K562 (cell line): ENCODE results near the gene CTCF. TPM values are rescaled to one million over a fixed set of nuclear protein-coding genes. Genes with fewer than 3 reads are reported as not detected.
A peak's percentile ranks its signal among the peaks of the same experiment; 100 is the strongest.

Source experiments
- CHD4 ChIP-seq: fragments of 200-600 bp; sonication (generic); IDR thresholded peaks from 3 replicates; pipeline ENCODE4 v1.6.1; 2012; ENCODE audit warnings: low read depth, mild to moderate bottlenecking, mixed read lengths, low read length, inconsistent platforms; ENCODE audit not compliant: insufficient read depth, insufficient replicate concordance, poor library complexity, severe bottlenecking
- CXXC5 ChIP-seq: fragments of 250-450 bp; sonication (Bioruptor Pico); IDR thresholded peaks from 2 replicates; pipeline ENCODE4 v1.8.0; 2022; ENCODE audit warnings: inconsistent platforms, mild to moderate bottlenecking, moderate library complexity
- ELF2 ChIP-seq: fragments of 250-450 bp; sonication (Bioruptor Pico); IDR thresholded peaks from 2 replicates; pipeline ENCODE4 v1.5.0; 2021; ENCODE audit warnings: mild to moderate bottlenecking
- NEUROD1 ChIP-seq: fragments of 150-350 bp; IDR thresholded peaks from 2 replicates; pipeline ENCODE4 v1.6.1; 2014; ENCODE audit warnings: borderline replicate concordance, low read length, low read depth; ENCODE audit not compliant: partially characterized antibody
- SIRT6 ChIP-seq: IDR thresholded peaks from one replicate; pipeline ENCODE4 v1.6.1; 2012; ENCODE audit warnings: low read depth, mild to moderate bottlenecking, control low read depth, inconsistent platforms, low read length, moderate library complexity
- ZFP1 ChIP-seq: fragments of 450-650 bp; formaldehyde crosslinking; IDR thresholded peaks from 2 replicates; pipeline ENCODE4 v1.4.0; 2020; ENCODE audit warnings: mild to moderate bottlenecking, mixed read lengths
- ZNF24 ChIP-seq: fragments of 450-650 bp; IDR thresholded peaks from 2 replicates; pipeline ENCODE4 v1.6.1; 2016
- ZNF75A ChIP-seq: fragments of 450-650 bp; formaldehyde crosslinking; IDR thresholded peaks from 2 replicates; pipeline ENCODE4 v1.4.0; 2020; ENCODE audit warnings: mild to moderate bottlenecking
- polyA plus RNA-seq, 8 experiments: library from polyadenylated mRNA; depleted of rRNA in 4 of 8; stranded (reverse) in 5 of 8; unstranded in 3 of 8; fragments of >200 nt; fragmentation: Nextera tagmentation in 2 of 8; fragmentation: Illumina TruSeq in 1 of 8; extraction: Ambion mirVana in 2 of 8; extraction: Trizol in 1 of 8; gene quantifications; 2 replicates each; pipeline versions ENCODE4 v1.2.1 to v1.2.3, GENCODE V29; 2011 to 2014; ENCODE audit warnings: inconsistent platforms in 1 of 8, missing spikeins in 1 of 8
- total RNA-seq, 7 experiments: library from RNA; depleted of rRNA in 6 of 7; stranded (reverse); fragments of >200 nt in 6 of 7; fragmentation: Illumina TruSeq in 2 of 7; extraction: Trizol in 2 of 7; gene quantifications; 2 replicates each; pipeline versions ENCODE4 v1.2.1 to v1.2.3, GENCODE V29; 2011 to 2021; ENCODE audit warnings: low replicate concordance in 1 of 7
- TF ChIP-seq, protein P1 (sequence below): IDR thresholded peaks from 2 replicates; pipeline ENCODE4 v1.6.1; 2011; ENCODE audit warnings: borderline replicate concordance, low read depth, mild to moderate bottlenecking, moderate library complexity, low read length; ENCODE audit not compliant: insufficient read depth, poor library complexity, severe bottlenecking
- TF ChIP-seq, protein P2 (sequence below): fragments of 250-450 bp; sonication (Bioruptor Pico); IDR thresholded peaks from 2 replicates; pipeline ENCODE4 v1.4.0; 2020; ENCODE audit warnings: mild to moderate bottlenecking, moderate library complexity
- TF ChIP-seq, protein P3 (sequence below), 2 experiments: IDR thresholded peaks; 2 replicates each; pipeline ENCODE4 v1.6.1; 2011; ENCODE audit warnings: borderline replicate concordance in 1 of 2, control low read depth in 1 of 2, low read depth in 1 of 2, low read length in 1 of 2, mild to moderate bottlenecking in 1 of 2, mixed read lengths in 1 of 2, moderate library complexity in 1 of 2; ENCODE audit not compliant: insufficient read depth in 1 of 2, insufficient read length in 1 of 2, poor library complexity in 1 of 2, severe bottlenecking in 1 of 2; ENCODE audit errors: extremely low read depth in 1 of 2
- TF ChIP-seq, protein P4 (sequence below): fragments of 250-450 bp; sonication (Bioruptor Pico); IDR thresholded peaks from 2 replicates; pipeline ENCODE4 v1.8.0; 2021; ENCODE audit warnings: moderate library complexity, mild to moderate bottlenecking, inconsistent platforms

Gene CTCF
- total and polyA plus RNA-seq, 9 of the 15 experiments (the other 6 are each of a cell fraction or from before 2014, with no cell fraction given) = 7.8 to 49.2 (median 33.9) TPM

DNA sequence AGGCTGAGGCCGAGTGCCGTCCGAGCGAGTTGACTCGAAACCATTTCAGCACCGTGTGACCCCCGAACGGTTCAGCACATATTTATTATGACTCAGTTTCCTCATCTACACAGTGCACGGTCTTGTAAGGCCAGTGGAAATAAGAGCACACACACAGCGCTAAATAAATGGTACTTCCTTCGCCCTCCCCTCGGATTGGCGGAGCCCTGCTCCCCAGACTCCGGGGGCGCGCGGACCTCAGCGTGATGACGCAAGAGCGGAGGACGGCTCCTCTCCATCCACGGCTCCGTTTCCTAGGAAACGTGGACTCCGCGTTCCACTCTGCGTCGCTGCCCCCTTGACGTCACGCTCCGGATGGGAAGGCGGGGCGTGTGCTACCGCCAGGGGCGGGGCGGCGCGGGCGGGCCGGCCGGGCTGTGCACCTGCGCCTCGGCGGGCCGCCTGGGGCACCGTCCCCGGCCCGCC, 98.3 kb downstream of the CTCF start, which contains the start of gene PARD6A (continued):
- TF ChIP-seq, protein P1, sequence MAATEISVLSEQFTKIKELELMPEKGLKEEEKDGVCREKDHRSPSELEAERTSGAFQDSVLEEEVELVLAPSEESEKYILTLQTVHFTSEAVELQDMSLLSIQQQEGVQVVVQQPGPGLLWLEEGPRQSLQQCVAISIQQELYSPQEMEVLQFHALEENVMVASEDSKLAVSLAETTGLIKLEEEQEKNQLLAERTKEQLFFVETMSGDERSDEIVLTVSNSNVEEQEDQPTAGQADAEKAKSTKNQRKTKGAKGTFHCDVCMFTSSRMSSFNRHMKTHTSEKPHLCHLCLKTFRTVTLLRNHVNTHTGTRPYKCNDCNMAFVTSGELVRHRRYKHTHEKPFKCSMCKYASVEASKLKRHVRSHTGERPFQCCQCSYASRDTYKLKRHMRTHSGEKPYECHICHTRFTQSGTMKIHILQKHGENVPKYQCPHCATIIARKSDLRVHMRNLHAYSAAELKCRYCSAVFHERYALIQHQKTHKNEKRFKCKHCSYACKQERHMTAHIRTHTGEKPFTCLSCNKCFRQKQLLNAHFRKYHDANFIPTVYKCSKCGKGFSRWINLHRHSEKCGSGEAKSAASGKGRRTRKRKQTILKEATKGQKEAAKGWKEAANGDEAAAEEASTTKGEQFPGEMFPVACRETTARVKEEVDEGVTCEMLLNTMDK = no peak
- TF ChIP-seq ZNF24 = no peak; the same call in 1 of the 2 replicates
- TF ChIP-seq, protein P2, sequence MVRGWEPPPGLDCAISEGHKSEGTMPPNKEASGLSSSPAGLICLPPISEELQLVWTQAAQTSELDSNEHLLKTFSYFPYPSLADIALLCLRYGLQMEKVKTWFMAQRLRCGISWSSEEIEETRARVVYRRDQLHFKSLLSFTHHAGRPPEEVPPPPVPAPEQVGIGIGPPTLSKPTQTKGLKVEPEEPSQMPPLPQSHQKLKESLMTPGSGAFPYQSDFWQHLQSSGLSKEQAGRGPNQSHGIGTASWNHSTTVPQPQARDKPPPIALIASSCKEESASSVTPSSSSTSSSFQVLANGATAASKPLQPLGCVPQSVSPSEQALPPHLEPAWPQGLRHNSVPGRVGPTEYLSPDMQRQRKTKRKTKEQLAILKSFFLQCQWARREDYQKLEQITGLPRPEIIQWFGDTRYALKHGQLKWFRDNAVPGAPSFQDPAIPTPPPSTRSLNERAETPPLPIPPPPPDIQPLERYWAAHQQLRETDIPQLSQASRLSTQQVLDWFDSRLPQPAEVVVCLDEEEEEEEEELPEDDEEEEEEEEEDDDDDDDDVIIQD (CRISPR knock-in tag) = 0 out of 2 replicates have a peak, but pooled peaks have one; percentile 47
- TF ChIP-seq SIRT6 = no peak
- no peak for TF ChIP-seq ZFP1 (CRISPR knock-in tag)
- TF ChIP-seq, protein P3, sequence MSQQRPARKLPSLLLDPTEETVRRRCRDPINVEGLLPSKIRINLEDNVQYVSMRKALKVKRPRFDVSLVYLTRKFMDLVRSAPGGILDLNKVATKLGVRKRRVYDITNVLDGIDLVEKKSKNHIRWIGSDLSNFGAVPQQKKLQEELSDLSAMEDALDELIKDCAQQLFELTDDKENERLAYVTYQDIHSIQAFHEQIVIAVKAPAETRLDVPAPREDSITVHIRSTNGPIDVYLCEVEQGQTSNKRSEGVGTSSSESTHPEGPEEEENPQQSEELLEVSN (IDR thresholded peaks at IDR 0.05; ENCODE audit: borderline replicate concordance in 1 of 2, extremely low read depth in 1 of 2, insufficient read depth in 1 of 2, insufficient read length in 1 of 2, low read depth in 1 of 2, low read length in 1 of 2, poor library complexity in 1 of 2, severe bottlenecking in 1 of 2) = peak in 1 of 2 experiments; percentile 47
- TF ChIP-seq CHD4 = no peak
- no peak for TF ChIP-seq ELF2 (CRISPR knock-in tag)
- TF ChIP-seq ZNF75A (CRISPR knock-in tag) = no peak
- TF ChIP-seq CXXC5 (CRISPR knock-in tag) = peak; percentile 92
- no peak for TF ChIP-seq NEUROD1
- TF ChIP-seq, protein P4, sequence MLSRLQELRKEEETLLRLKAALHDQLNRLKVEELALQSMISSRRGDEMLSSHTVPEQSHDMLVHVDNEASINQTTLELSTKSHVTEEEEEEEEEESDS (CRISPR knock-in tag) = no peak
